T47D (cell line): Measurements from ENCODE around the gene DNAL1.
A peak's percentile ranks its signal among the peaks of the same experiment; 100 is the strongest.

Experiments used
- DNase-seq, 2 experiments: peaks; one replicate each; pipeline versions ENCODE4 v3.0.0 to v3.0.0-alpha.2; 2011 to 2012; ENCODE audit warnings: low read depth in 1 of 2, low spot score in 1 of 2
- JUND ChIP-seq: IDR thresholded peaks from 2 replicates; pipeline ENCODE4 v1.6.1; 2012; ENCODE audit warnings: low read depth
- in situ Hi-C: cut with HindIII; loops from 2 replicates; pipeline ENCODE4 v1.10.0; 2016; ENCODE audit warnings: low sequenced_read_pairs, low pct_unique_long_range_greater_than_20kb

The DNAL1 gene

DNA sequence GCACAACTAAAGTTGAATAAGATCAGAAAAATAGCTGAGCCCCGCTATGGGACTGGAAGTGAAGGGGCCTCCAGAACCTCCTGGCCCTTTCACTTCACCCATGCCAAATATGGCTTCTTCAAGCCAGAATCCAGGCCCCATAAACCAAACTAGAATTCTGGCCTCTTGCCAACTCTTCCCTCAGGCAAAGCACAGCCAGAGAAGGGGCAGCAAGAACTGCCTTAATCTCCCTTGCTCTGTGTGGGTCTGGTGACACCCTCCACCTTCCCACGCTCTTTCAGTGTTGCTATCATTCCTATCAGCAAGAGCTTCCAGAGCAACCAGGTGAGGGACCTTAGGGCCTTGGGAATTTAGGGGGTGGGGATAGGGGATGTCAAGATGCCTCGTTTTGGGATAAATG lies 72.5 kb downstream of the DNAL1 start:
- DNase-seq: peak in 1 of 2 experiments; percentile 40
- no peak for TF ChIP-seq JUND
- in situ Hi-C loops: no loop called here

DNA sequence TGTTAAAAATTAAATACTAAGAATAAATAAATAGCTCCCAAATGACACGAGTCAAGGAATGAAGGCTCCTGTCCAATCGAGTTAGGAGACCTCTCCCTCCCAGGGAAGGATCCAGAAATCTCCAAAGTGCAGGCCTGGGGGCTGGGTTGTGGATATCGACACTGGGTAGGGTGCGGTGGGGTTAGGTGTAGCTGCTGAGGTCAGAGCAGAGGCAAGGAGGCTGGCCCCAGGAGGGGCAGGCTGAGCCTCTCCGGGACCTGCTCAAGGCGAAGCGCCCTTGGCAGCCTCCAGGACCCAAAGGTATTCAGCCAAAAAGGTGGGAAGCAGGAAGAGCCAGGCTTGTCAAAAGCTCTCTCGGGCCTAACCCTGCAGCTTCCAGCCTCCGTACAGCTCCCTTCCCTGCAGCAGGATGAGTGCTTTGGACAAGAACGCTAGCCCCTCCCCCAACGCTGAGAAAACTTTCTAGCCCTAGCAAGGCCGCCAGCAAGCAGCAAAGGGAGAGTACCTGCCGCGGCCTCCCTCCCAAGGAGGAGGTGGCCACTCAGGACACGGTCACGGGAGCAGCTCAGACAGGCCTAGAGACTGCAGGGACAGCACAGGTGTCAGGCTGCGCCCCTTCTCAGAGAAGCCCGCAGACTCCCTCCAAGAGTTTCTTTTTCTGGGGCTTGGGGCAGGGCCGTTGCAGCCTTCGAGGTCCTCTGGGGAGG lies 73.1 kb downstream of the DNAL1 start:
- in situ Hi-C loops: no loop called here
- no peak for TF ChIP-seq JUND
- DNase-seq: no peak

DNA sequence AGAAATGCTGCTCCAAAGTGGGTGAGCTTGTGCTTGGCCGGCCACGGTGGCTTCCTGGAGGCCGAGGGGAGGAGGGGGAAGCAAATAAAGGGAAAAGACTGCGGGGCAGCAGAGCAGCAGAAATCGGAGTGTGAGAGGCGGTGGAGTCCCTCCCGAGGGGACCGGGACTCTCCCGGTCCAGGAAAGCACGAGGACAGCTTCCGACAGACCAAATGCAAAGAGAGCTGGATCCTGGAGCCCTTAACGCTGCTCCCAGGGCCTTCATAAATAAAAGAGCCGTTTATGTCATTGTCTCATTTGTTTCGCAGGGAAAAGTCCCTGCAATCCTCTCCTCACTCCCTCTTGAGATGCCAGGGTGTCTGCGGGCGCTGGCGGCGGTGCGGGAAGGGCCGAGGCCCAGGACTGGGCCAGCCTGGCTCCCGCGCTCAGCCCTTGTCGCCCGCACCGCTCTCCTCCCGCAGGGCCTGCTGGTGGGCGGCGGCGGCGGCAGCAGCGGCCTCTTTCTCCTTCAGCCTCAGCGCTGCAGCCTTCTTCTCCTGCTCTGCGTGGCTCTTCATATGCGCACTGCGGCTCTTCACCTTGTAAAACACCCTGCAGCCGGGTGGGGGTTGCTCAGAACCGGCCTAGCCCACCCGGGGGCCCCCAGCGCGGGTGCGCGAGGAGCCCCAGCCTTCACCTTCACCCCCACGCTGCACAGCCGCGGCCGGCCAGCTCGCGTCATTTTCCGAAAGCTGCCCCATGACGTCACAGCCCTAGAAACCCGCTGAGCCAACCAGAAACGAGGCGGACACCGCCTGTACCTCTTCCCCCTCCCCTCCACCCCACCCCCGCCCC lies 73.8 kb downstream of the DNAL1 start:
- no peak for TF ChIP-seq JUND
- in situ Hi-C loops: no loop called here
- no peak for DNase-seq

DNA sequence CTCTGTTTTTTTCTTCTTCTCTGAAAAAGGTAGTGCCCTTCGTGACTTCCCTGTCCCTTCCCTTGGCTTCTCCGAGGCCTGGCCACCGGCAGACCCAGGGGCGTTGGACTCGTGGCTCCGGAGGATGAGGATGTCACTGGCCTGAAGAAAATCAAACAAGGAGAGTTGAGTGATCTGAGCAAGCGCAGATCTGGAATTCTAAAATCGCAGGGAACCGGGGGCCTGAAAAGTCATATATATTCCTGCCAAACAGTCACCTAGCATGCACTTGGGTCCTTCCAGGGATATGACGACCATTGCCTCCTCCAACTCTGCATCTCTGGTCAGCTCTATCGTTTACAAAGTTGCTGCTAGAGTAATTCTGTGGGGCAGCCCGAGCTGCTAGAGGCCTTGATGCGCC lies 74.6 kb downstream of the DNAL1 start:
- DNase-seq: no peak
- in situ Hi-C loops: no loop called here
- no peak for TF ChIP-seq JUND

DNA sequence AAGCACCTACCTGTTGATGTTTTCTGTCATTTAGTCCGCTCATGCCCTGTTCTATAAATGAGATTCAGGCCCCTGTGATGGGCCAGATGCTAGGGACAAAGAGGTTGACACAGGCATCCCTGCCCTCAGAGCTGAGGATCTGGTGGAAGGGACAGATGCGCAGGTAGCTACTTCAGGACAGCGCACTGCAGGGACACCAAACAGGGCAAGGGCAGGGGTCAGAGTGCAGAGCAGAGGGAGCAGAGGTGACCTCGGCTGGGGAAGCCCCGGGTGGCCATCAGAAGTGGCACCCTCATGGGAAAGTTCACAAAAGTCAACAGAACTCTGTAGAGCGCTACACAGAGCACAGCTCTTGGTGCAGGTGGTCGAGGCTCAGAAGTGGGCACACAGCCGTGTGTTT lies 75.0 kb downstream of the DNAL1 start:
- TF ChIP-seq JUND: no peak
- in situ Hi-C loops: no loop called here
- no peak for DNase-seq

DNA sequence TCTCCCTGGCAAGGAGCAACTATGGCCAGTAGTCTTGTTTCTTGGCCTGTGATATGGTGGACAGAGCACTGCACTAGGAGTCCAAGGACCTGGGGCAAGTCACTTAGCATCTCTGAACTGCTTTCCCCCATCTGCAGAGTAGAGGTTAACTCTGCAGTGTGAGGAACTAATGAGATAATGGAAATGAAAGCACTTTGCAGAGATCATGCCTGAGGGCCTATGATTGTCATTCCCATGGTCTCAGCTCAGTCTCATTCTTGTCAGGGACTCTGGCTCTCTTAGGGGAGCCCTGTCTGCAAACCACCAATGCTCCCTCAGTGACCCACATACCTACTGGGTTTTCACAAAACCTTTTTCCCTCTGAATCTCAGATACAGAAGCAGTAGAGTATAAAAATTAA lies 75.8 kb downstream of the DNAL1 start:
- no peak for TF ChIP-seq JUND
- DNase-seq: no peak
- in situ Hi-C loops: no loop called here

DNA sequence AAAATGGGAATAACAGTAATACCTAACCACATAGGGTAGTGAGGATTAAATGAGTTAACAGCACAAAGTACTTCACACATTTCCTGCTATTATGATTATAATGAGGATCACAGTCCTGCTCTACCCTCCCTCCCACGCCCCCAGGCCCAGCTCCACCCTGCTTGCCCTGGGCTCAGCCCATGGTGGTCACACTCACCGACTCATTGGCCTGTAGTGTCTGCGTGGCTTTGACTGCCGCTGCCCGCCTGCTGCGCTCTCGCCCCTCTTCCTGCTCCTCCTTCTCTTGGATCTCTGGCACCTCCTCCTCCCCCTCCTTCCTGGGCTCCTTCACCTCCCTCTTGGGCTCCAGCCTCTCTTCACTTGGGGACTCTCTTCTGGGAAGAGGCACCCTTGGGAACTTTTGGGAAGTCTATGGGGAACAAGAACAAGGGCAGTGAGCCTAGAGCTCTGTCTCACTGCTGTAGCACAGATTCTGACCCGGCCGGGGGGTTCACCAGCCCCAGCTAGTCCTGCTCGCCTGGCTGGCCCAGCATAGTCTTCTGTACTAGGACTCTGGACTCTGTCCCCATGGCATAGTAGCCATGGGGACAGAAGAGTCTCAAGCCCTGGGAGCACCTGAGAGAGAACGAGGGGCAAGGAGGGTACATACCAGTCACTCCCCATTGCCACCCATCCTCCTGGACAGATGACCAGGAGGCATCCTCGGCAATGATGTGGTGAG lies 76.5 kb downstream of the DNAL1 start:
- in situ Hi-C loops: no loop called here
- no peak for DNase-seq
- TF ChIP-seq JUND: no peak

DNA sequence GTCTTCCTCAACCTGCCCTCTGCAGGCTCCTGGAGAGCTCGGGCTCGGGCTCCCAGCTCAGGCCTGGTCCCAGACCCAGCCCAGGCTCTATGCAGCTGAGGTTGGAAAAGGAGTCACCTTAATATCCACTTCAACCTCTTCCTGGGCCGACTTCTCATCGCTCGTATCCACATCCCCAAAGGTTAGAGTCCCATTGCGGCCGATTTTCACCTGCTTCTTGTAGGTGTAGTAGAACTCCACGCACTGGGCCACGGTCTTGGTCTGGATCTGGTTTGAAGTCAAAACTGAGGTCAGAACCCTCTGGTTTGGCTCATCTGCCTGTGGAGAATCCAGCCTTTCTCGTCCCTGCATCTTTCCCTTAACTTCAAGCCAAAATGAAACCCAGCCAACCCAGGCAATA lies 77.8 kb downstream of the DNAL1 start:
- in situ Hi-C loops: no loop called here
- DNase-seq: no peak
- TF ChIP-seq JUND: no peak

DNA sequence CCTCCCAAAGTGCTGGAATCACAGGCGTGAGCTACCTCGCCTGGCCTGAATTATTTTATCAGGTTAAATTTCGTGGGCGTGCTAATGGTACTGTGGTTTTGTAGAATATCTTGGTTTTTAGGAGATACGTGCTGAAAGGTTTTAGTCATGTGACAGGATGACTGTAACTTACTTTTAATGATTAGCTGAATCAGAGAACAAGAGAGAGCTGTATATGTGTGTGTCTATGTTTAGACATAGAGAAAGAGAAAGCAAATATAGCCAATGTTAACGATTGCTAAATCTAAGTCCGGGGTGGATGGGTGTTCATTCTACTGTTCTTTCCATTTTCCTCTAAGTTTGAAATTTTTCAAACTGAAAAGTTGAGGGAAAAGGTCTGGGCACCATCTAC lies 78.6 kb downstream of the DNAL1 start:
- no peak for TF ChIP-seq JUND
- in situ Hi-C loops: no loop called here
- no peak for DNase-seq

DNA sequence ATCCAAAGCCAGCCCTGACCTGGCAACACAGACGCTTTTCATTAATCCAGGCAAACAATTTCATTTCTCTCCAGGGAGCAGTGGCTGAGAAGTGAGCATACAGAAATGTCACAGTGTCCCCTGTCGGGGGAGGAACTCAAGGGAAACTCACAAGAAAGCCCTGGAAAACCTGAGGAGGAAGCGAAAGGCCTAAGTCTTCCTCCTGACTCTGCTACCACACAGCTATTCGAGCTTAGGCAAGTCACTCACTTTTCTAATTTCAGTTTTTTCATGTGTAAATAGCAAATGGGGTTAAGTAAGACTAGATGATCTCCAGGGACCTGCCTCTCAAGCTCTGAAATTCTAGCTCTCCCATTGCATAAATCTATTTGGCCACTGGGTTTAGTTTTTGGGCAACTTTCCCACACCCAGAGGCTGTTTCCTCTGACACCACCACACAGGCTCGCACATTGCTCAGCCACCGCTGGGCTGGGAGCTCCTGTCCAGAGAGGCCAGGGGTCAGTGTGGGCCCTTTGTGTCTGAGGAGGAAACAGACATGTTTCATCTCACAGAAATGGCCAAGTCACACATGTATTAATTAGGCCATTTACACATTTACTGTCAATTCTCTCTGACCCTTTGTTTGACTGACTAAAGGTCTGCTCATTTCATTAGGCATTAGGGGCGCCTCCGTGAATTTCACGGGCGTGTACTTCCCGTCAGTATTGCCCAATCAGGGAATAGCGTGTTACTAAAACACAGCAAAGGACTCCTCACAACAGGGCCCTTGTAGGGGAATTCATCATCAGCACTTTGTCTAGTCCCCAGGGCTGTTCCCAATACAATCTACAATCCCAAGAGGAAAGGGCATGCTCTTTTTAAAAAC lies 79.2 kb downstream of the DNAL1 start:
- in situ Hi-C loops: no loop called here
- peak; percentile 87 to 96 for DNase-seq
- TF ChIP-seq JUND: no peak; the same call in 1 of the 2 replicates

DNA sequence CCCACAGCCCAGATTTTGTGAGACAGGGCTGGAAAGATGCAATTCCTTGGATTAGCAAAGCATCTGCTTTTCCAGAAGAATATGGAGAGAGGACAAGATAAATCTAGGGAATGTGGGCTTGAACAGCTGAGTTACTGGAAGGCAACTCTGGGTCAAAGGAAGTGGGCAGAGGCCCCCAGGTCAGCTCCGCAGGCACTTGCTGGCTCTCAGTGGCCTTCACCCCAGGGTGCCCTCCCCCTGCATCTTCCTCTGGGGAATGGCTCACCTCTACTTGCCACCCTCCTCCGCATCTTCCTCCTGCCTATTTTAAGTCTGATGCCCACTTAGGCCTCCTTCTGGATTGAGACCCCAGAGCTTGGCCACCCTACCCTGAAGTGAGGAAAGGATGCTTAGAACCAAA lies 79.9 kb downstream of the DNAL1 start:
- DNase-seq: no peak
- in situ Hi-C loops: no loop called here
- no peak for TF ChIP-seq JUND

DNA sequence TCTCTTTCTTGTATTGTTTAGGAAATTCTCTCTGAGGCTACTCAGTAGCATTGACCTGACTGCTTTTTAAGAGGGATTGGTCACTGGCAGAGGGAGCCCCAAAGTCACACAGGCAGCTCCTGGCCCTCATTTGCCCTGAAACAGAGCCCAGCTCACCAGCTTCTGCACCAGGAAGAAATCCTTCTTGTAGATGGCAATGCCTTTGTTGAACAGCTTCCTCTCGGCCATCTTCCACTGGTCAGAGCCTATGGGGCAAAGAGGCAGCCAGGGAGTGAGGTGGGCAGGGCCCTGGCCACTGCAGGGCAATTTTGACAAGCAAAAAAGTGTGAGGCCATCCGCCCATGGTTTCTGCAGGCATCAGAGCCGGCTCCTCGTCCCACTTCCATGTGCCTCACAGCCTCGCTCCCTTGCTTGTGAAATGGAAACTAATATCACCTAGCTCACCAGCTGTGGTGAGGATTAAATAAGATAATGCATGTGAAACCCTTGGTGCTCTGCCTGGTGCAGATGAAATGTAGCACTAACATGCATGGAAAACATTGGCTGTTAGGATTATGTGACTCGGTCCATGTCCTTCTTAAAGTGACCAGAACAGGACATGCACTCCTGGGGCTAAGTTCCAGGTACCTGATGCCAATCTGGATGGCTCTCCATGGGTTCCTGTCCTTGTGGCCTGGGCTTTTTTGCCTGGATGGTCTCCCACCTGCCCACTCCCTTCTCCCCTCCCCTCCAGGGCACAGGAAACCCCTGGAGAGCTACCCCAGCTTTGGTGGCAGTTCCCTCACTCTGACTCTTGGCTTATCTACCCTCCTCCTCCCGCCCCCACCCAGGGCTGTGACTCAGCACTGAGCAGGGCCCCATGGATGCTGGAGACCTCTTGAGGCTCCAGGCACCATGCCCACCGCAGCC lies 80.6 kb downstream of the DNAL1 start:
- in situ Hi-C loops: no loop called here
- no peak for DNase-seq

More for the DNA sequence above, 80.6 kb downstream of the DNAL1 start:
- no peak for TF ChIP-seq JUND
